GM12878 (cell line): Measurements from ENCODE around the gene OLFML3.

Source experiments
- CTCF ChIP-seq, 3 experiments: IDR thresholded peaks in 2 of 3; conservative IDR thresholded peaks in 1 of 3; 2 replicates each; pipeline ENCODE4 v1.5.1; 2011; ENCODE audit warnings: low read depth in 3 of 3, low read length in 3 of 3, mild to moderate bottlenecking in 3 of 3, control low read depth in 2 of 3, moderate library complexity in 2 of 3, inconsistent platforms in 1 of 3, mixed read lengths in 1 of 3; ENCODE audit not compliant: control insufficient read depth in 2 of 3, insufficient read depth in 1 of 3; ENCODE audit errors: extremely low read depth in 1 of 3
- MYC ChIP-seq: IDR thresholded peaks from 2 replicates; pipeline ENCODE4 v1.6.1; 2011; ENCODE audit warnings: mild to moderate bottlenecking, low read length, moderate library complexity, inconsistent platforms; ENCODE audit not compliant: insufficient read depth, insufficient replicate concordance, insufficient read length, severe bottlenecking
- POLR2A ChIP-seq: IDR thresholded peaks from 2 replicates; pipeline ENCODE4 v1.6.1; 2011; ENCODE audit warnings: low read depth, mild to moderate bottlenecking, low read length
- YY1 ChIP-seq: IDR thresholded peaks from 2 replicates; pipeline ENCODE4 v1.6.1; 2011; ENCODE audit warnings: low read depth, mild to moderate bottlenecking, low read length
- ZBTB11 ChIP-seq: fragments of 450-650 bp; formaldehyde crosslinking; IDR thresholded peaks from 2 replicates; pipeline ENCODE4 v1.5.0; 2022; ENCODE audit warnings: mild to moderate bottlenecking, missing genetic modification characterization

- TF ChIP-seq CTCF (IDR thresholded peaks at IDR 0.05 in 2 of 3, conservative IDR thresholded peaks at IDR 0.05 in 1 of 3; ENCODE audit: control insufficient read depth in 2 of 3, extremely low read depth in 1 of 3, insufficient read depth in 1 of 3, low read depth in 3 of 3, low read length in 3 of 3) (no peak), YY1 (no peak), POLR2A (no peak), MYC (no peak), ZBTB11 (CRISPR knock-in tag) (no peak)
Measured at GRCh38 chr1:113950908-113951307, 28.4 kb upstream of the OLFML3 start.
